GM10248 (cell line): ENCODE data around the gene SGSM1.

Experiments used
- CTCF ChIA-PET: fragments of 300-600 bp; sonication (Branson Sonifier 250); formaldehyde crosslinking; extraction: SDS; loops from one replicate; lab custom pipeline; 2021; ENCODE audit warnings: antibody characterized with exemption; lab: Yijun Ruan, JAX
- POLR2A ChIA-PET: fragments of 350-650 bp; sonication (Branson Sonifier 250); formaldehyde crosslinking; extraction: SDS; loops from one replicate; lab custom pipeline; 2020; ENCODE audit warnings: antibody characterized with exemption; lab: Yijun Ruan, JAX
- DNase-seq: peaks from one replicate; pipeline ENCODE4 v3.0.0; 2012; ENCODE audit errors: extremely low spot score
- CTCF ChIP-seq: IDR thresholded peaks from 2 replicates; pipeline ENCODE4 v1.5.1; 2012; ENCODE audit warnings: mild to moderate bottlenecking, low read depth; ENCODE audit errors: extremely low read depth, missing control alignments, control extremely low read depth

The SGSM1 gene

GRCh38 chr22:24965822-24966626, 160.0 kb downstream of the SGSM1 start:
- no peak for TF ChIP-seq CTCF
- ChIA-PET POLR2A (no interaction called here), CTCF (interaction anchor here (0.7 to 1.3 kb wide), 3 partner anchors 26 to 83 kb away, joined by 3 to 4 read pairs (median 3); no protein-coding TSS in a partner anchor)
- DNase-seq: no peak

- DNase-seq: no peak
- POLR2A ChIA-PET: no interaction called here
- CTCF ChIA-PET: no interaction called here
- TF ChIP-seq CTCF: no peak
These were observed 162.1 kb downstream of the SGSM1 start for GRCh38 chr22:24968066-24968561.

GRCh38 chr22:24969560-24970301, 163.7 kb downstream of the SGSM1 start:
- TF ChIP-seq CTCF: no peak
- no peak for DNase-seq
- CTCF ChIA-PET: interaction anchor here (1.0 to 1.3 kb wide), 3 partner anchors 10 to 78 kb away, joined by 3 to 4 read pairs (median 3); no protein-coding TSS in a partner anchor
- POLR2A ChIA-PET: no interaction called here

- no peak for DNase-seq
- CTCF ChIA-PET: no interaction called here
- POLR2A ChIA-PET: no interaction called here
- TF ChIP-seq CTCF: no peak
These were observed 166.4 kb downstream of the SGSM1 start for GRCh38 chr22:24972369-24972768.

GRCh38 chr22:24973872-24974271, 167.9 kb downstream of the SGSM1 start:
- DNase-seq: no peak
- ChIA-PET CTCF (interaction anchor here (1.0 kb wide), 1 partner anchor 9 kb away, joined by 5 read pairs; no protein-coding TSS in a partner anchor), POLR2A (no interaction called here)
- no peak for TF ChIP-seq CTCF

- CTCF ChIA-PET: no interaction called here
- DNase-seq: no peak
- no peak for TF ChIP-seq CTCF
- POLR2A ChIA-PET: no interaction called here
These were observed 169.2 kb downstream of the SGSM1 start for GRCh38 chr22:24975125-24975640.
